Posterior cingulate gyrus (tissue), 11 donors: ENCODE measurements around the gene TNFRSF12A.
A peak's percentile ranks its signal among the peaks of the same experiment; 100 is the strongest.

ENCODE experiments used
- DNase-seq, 10 donors: peaks; one replicate each; pipeline versions ENCODE4 v3.0.0 to v3.0.0-alpha.2; 2020 to 2021; ENCODE audit warnings: mixed read lengths in 3 of 10
- intact Hi-C: fragments of 100-400 bp; cut with DNase I; formaldehyde crosslinking; loops from one replicate; pipeline ENCODE4 v1.15.1; 2023

Gene TNFRSF12A

GRCh38 chr16:3020247-3020603, at the start of gene TNFRSF12A:
Gene TNFRSF12A (plus strand): TSS chr16:3020368. CDS start chr16:3020398, 30 bp downstream.
- DNase-seq: peak in 3 of 10 donors; percentile 22 to 89 (median 61)
- intact Hi-C loops: loop anchor here (2.0 kb wide), 1 partner anchor 15 kb away; no protein-coding TSS in a partner anchor

DNA sequence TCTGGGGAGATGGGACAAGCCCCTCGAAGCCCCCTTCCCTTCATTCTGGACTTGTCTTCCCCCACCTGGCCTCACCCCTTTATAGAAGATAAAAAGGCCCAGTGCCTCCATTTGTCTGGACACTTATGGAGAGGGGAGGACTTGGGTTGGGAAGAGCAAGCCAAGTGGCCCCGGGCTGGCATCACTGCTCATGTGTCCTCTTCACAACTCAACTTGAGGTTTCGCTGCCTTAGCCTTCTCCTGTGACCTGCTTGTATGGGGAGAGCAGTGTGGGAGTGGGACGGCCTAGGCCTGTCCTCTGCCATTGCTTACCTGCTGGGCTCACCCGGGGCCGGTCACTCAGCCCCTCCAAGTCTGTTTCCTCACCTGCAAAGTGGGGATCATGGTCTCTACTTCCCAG, 49.6 kb upstream of the TNFRSF12A start:
- intact Hi-C loops: no loop called here
- DNase-seq: no peak

- no peak for DNase-seq
- intact Hi-C loops: no loop called here
These were observed 48.8 kb upstream of the TNFRSF12A start for GRCh38 chr16:2971134-2971984.

GRCh38 chr16:2971985-2972784, 48.0 kb upstream of the TNFRSF12A start:
- peak in 1 of 10 donors; percentile 35 for DNase-seq

GRCh38 chr16:2973093-2973492, 47.1 kb upstream of the TNFRSF12A start:
- peak in 1 of 10 donors; percentile 48 for DNase-seq
- intact Hi-C loops: no loop called here

More at GRCh38 chr16:2971985-2972784, 48.0 kb upstream of the TNFRSF12A start:
- intact Hi-C loops: no loop called here

- intact Hi-C loops: no loop called here
- DNase-seq: no peak
These were observed 46.4 kb upstream of the TNFRSF12A start for GRCh38 chr16:2973605-2974318.

DNA sequence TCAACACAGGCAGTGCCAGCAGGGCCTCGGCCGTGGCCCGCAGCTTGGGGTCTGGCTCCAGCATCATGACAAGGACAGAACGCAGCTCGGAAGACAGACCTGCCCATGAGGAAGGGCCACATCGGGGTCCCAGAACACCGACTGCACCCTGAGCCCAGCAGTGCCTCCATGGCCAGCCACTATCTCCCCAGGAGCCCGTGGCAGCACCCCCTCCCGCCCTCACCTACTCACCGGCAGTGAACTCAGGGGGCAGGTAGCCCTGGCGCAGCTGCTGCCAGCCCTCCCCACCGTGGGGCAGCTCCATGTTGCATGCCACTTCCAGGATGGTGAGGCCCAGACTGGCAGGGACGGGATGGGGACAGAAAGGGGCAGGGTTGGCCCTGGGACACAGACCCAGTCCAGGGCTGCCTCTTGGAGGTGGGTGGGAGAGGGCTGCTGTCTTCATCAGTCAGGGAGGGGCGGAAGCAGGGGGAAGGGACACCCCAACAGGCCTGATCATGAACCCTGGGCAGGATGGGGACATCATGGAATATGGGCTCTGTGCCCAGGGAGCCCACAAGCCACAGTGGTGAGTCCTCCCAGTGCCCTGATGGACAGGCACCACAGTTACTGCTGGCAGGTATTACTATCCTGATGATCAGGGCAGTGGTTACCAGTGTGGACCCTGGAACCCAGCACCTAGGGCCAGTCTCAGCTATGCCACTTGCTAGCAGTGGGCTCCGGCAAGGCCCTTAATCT, 45.7 kb upstream of the TNFRSF12A start:
- DNase-seq: no peak
- intact Hi-C loops: no loop called here

DNA sequence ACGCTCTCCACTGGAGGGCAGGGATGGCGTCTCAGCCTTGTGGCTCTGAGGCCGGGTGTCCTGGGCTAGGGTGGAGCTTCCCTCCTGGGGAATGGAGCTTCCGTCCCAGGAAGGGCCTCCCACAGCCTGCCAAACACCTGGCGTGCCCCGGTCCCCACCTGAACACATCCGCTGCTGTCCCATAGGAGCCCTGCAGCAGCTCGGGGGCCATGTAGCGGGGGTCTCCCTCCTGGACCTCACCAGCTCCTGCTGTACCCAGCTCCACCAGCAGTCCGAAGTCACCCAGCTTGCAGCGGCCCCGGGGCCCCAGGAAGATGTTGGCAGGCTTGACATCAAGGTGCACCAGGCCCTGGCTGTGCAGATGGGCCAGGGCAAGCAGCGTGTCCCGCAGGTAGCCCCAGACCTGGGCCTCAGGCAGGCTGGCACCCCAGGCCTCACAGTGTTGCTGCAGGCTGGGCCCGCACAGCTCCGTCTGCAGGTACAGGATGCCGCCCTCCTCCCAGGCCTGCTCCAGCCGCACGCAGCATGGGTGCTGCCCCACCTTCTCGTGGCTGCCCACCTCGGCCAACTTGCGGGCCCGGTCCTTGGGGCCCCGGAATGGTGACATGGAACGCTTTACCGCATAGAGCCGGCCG, 44.9 kb upstream of the TNFRSF12A start:
- DNase-seq: no peak
- intact Hi-C loops: no loop called here

DNA sequence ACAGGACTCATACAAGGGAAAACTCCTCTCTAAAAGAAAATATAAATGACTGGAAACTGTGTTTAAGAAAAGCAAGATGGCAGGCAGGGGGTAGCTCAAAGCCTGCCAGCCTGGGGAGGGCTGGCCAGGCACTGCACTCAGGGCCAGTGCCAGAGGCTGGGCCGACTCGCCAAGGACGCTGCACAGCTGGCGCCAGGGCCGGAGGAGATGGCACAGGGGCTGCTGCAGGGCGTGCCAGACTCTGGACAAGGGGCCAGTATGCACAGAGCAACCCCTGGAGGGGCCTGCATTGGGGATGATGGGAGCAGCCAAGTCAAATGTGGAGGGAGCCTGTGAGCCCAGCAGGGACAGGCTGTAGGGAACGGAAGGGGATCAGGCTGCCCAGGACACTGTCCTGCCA, 44.0 kb upstream of the TNFRSF12A start:
- DNase-seq: peak in 1 of 10 donors; percentile 37
- intact Hi-C loops: no loop called here

DNA sequence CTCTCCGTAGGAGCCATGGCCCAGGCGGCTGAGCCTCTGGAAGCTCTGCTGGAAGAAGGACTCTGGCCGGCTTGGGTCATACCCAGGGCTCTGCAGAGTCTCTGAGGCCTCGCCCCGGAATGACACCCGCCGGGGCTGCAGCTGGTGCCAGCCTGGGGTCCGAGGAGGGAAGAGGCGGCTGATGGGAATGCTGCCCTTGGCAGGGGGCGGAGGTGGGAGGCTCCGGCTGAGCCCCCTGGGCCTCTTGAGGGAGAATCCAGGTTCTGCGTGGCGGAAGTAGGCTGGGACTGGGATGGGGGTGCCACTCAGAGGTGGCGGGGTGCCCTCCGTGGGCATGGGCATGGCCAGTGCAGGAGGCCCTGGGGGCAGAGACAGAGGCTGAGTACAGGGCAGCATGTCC, 43.5 kb upstream of the TNFRSF12A start:
- no peak for DNase-seq
- intact Hi-C loops: no loop called here

DNA sequence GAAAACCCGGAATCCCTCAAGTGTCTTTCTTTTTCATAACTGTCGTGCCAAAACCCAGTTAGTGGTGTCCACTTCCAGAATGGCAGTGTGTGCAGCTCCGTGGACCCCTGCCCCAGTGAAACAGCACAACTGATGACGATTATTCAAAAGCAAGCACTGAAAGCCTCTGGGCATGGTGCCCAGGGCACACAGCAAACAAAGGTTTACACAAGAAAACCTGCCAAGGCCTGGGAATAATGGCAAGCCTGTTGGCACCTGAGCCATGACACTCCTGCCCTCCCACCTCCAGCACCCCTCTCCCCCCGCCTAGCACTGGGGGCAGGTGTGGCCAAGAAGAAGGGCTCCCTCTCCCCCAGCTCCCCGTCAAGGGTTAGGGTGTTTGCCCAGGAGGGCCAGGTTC, 42.7 kb upstream of the TNFRSF12A start:
- no peak for DNase-seq
- intact Hi-C loops: no loop called here

GRCh38 chr16:2979669-2980226, 40.4 kb upstream of the TNFRSF12A start:
- no peak for DNase-seq
- intact Hi-C loops: loop anchor here (5.0 kb wide), 1 partner anchor 67 kb away; the partner anchor contains the start of gene FLYWCH1

- intact Hi-C loops: loop anchor here (5.0 kb wide), 1 partner anchor 68 kb away; the partner anchor contains the start of gene FLYWCH1
- peak; percentile 83 to 99 (median 90) for DNase-seq
These were observed 39.7 kb upstream of the TNFRSF12A start, which contains the start of gene PKMYT1 for GRCh38 chr16:2980227-2981176. Gene PKMYT1 (minus strand): TSS chr16:2980446. CDS start chr16:2979657, 789 bp downstream.

DNA sequence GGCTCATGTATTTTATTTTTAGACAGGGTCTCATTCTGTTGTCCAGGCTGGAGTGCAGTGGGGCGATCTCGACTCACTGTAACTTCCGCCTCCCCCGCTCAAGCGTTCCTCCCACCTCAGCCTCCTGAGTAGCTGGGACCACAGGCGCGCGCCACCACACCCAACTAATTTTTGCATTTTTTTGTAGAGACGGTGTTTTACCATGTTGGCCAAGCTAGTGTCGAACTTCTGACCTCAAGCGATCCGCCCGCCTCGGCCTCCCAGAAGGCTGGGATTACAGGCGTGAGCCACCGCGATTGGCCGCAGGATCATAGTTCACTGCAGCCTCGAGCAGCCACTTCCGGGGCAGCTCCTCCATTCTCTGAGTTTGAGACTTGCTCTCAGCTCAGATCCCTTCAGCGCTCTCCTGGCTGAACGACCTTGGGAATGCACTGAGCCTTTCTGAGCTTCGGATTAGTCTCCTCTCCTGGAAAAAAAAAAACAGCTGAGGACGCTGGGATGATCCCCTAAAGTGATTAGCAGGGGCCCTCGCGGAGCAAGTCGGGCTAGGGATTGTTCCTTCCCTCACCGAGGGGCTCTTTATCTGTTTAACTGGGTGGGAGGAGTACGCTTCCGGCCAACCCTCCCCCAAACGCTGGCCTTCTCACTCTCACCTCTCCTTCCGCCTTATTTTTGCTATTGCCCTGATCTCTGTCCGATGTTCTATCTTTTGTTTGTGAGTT, 38.8 kb upstream of the TNFRSF12A start:
- DNase-seq: no peak
- intact Hi-C loops: loop anchor here (5.0 kb wide), 1 partner anchor 69 kb away; the partner anchor contains the start of gene FLYWCH1

DNA sequence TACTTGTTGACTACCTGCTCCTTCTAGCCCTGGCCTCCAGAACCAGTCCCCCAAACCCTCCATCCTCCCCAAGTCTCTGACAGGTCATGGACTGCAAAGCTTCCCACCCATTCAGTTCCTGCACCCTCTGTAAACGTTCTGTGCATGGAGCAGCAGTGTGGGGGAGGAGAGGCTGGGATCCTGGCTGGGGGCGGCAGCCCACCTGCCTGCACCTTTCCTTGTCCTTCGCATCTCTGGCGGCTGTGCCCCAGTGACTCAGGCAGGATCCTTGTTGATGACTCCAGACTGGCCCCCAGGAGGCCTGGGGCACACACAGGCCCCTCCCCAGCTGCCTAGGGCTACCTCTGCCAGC, 38.3 kb upstream of the TNFRSF12A start:
- intact Hi-C loops: loop anchor here (5.0 kb wide), 1 partner anchor 70 kb away; the partner anchor contains the start of gene FLYWCH1
- DNase-seq: no peak

DNA sequence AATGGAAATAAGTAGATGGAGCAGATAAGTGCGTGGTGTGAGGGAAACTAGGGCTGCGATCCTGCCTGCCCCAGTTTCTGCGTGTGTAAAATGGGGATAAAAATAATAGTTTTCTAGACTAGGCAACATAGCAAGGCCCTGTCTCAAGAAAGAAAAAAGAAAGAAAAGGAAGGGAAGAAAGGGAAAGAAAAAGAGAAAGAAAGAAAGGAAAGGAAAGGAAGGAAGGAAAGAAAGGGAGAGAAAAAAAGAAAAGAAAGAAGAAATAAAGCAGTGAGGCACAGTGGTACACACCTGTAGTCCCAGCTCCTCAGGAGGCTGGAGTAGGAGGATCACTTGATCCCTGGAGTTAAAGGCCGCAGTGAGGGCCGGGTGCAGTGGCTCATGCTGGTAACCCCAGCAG, 37.8 kb upstream of the TNFRSF12A start:
- intact Hi-C loops: loop anchor here (5.0 kb wide), 1 partner anchor 70 kb away; the partner anchor contains the start of gene FLYWCH1
- no peak for DNase-seq

- DNase-seq: peak; percentile 72 to 96 (median 82)
- intact Hi-C loops: loop anchor here (5.0 kb wide), 1 partner anchor 71 kb away; the partner anchor contains the start of gene FLYWCH1
These were observed 36.4 kb upstream of the TNFRSF12A start for GRCh38 chr16:2983706-2984136.
